HG03460 (cell line): ENCODE results near the gene RPS19BP1.
"Not testable (repeated sequence)": the region's sequence is repeated elsewhere in the genome, so short reads cannot be mapped to it uniquely, and the experiment has no call there.

ENCODE experiments used
- ATAC-seq: cut with Tn5 transposase; IDR thresholded peaks from one replicate; pipeline ENCODE4 v1.9.1; 2021; ENCODE audit not compliant: unreplicated experiment

The RPS19BP1 gene

DNA sequence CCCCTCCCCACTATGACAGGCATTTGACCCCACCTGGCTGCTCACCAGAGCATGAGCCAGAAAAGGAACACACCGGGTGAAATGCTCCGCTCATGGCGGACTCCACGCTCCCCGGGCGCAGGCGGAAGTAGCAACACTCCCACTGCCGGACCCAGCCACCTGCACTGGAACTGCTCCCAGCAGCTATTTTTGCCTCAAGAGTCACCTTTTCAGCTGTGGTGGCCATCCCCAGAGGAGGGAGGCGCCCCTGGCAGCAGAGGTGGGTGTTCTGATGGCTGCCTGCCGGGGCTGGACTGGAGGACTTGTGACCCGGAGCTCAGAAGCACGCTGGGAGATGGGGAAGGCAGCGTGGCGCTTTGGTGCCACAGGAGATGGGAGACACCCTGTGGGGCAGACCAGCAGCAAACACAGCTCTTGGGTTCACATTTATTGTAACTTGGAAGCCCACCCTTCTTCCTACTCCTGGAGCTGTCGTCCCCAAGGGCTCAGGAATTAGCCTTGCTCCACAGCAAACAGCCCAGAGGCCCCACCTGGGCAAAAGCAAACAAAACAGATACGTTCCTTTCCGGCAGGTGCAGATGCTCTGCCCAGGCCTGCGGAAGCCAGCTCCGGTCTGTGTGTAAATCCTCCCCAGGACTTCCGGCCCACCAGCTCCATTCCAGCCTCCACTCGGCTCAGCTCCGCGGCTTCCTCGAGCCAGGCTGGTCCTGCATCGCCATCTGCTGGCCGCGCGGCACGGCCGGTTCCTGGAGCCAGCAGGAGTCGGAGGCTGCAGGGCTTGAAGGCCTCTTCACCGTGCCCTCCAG, 3.7 kb downstream of the RPS19BP1 start:
- no peak for ATAC-seq

DNA sequence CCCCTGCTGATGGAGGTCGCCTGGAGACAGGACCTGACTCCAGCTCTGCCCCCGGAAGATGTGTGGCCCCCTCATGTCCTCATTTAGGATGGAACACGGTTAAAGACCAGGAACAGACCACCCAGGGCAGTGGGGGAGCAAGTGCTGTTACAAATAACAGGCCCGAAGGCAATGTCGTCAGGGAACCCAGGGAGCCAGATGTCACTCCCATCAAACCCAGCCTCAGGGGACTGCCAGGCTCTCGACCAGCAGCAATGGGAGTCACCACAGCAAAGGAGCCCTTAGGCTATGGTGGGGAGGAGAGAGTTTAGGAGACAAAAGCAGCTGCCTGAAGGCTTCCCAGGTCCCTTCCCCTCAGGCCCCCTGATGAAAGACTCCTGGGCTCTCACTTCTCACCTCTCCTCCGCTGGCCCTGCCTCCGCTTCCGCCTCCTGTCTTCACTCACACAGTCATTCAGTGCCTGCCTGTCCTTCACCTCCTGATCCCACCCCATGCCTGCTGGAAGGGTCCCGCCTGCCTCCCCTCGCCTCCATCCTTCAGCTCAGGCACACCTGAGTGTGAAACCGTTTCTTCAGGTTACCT, 4.4 kb downstream of the RPS19BP1 start:
- ATAC-seq: no peak

DNA sequence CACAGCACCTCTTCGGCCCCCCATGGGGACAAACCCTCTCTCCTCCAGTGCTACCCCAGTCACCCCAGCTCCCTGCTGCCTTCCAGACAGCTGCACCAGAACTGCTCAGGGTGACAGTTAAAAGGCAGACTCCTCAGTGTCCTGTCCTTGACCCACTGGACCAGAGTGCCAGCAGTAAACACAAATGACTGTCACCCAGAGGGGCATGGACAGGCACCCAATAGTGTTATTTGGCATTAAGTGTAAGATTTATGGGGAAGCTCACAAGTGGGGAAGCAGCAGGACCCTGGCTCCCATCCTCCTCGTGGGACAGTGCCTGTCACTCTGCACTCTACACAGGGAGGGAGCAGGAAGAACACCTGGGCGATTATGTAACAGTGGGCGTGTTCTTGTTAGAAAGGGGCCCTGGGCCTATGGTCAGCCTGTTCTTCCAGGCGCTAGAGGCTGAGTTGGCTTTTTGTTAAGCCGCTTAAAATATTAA, 5.0 kb downstream of the RPS19BP1 start:
- no peak for ATAC-seq

DNA sequence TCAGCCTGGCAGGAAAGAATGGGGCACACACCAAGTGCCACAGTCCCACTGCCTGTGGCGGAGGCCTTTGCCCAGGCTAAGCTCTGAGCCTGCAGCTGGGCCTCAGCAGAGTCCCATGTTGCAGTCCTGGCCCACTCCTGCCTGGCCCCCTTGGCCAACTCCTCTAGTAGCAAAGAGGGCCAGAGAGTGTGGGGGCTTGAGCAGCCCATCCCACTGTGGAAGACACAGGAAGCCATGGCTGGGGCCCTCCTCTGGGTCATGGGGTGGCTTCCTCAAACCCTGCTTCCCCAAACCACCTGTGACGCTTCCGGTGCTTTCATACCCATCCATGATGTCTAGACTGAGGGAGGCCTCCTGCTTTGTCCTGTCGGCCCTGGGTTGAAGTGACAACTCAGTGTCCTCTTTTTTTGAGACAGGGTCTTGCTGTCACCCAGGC, 5.8 kb downstream of the RPS19BP1 start:
- ATAC-seq: no peak

DNA sequence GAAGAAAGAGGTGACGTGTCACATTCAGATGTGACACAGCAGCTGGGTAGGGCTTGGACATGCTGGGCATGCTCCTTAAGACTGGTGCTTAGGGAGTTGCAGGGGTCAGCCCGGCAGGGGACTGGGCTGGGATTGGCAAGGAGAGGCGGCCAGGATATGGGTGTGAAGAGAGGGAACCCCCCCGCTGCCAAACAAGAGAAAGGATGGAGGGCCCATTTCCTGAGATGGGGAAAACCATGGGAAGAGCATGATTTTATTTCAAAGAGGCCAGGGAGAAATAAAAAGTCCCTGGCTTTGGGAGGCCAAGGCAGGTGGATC, 6.9 kb downstream of the RPS19BP1 start:
- no peak for ATAC-seq

DNA sequence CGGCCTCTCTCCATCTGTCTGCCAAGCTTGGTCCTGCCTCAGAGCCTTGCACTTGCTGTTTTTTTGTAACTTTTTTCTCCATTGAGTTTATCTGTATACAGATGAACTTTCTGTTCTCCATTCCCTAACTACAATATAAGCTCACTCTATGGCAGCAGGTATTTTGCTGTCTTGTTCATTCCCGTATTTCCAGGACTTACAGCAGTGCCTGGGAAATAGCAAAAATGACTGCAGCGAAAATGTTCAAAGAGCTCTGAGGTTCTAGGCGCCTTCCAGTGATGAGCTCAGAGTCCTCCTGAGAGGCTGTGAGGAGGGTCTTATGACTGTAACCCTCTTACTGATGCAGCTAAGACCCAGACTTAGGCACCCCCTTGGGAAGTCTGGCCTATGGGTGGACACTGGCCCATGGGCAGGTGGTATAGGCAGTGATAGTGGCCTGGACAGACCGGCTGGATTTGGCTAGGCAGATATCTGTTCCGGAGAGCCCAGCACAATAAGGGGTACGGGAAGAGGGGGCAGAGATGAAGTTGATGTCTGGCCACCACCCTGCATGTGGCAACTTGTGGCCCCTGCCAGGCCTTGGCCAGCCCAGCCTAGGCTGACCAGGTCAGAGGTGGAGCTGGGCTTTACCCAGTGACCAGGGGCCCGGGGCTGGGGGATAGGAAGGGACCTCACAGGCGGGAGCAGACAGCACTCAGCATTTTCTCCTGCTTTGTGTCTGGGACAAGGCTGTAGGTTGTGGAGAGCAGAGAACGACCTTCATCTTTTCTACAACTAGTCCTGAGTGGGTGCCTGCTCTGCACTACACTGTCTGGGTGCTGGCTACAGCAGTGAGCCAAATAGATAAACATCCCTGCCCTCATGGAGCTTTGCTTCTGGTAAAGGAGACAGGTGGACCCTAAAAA, 7.5 kb downstream of the RPS19BP1 start:
- ATAC-seq: no peak

DNA sequence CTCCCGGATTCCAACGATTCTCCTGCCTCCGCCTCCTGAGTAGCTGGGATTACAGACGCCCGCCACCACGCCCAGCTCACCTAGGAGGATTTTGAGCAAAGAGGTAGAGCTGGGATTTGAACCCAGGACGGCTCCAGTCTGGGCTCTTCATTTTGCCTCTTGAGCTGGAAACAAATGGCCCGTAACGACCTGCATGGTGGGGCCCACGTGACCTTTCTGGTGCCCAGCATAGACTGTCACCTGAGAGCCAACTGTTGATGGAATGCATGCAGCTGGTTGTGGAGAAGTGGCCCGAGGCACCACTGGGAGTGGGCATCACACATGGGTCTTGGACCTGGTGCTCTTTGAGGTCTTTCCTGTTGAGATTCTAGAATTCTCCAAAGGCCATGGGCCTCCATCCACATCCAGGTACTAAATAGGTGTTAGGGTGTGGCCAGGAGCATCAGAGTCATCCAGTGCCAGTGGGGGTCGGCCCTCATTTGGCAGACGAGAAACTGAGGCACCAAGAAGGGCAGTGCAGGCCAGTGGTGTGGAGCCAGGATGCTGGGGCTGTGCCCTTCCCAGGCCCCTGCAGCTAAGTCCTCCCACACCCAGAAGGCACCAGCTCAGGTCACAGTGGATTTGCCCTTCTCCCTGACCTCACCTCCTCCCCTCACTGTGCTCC, 8.3 kb downstream of the RPS19BP1 start:
- ATAC-seq: no peak

DNA sequence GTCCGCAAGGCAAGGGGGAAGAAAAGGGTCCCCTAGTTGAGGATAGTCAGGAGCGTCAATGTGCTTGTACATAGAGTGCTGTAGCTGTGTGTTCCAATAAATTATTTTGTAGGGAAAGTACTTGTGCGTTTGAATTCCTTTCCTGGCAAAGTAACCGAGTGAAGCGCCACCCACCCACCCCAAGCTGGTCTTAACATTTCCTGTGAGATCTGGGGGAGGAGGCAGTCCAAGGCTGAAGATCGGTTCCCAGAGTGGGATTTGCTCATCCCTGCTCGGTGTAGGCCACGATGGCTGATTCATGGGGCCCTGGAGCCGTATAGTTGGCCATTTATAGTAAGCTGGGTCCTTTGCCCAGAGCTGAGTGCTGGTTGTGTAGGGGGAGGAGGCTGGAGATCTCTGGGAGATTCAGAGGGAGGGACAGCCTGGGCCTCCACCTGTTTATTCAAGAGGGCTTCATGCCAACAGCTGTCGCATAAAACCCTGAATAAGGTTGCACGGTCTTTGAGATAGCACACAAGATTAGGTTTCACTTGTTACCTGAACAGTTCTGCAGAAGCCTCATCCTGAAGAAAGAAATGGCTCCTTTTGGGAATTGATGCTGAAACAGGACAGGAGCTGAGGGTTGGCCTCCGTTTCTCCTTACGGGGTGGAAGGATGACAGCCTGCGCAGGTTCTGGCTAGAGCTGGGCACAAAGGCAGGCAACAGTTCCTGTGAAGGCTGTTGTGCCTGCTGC, 9.8 kb downstream of the RPS19BP1 start:
- ATAC-seq: no peak

DNA sequence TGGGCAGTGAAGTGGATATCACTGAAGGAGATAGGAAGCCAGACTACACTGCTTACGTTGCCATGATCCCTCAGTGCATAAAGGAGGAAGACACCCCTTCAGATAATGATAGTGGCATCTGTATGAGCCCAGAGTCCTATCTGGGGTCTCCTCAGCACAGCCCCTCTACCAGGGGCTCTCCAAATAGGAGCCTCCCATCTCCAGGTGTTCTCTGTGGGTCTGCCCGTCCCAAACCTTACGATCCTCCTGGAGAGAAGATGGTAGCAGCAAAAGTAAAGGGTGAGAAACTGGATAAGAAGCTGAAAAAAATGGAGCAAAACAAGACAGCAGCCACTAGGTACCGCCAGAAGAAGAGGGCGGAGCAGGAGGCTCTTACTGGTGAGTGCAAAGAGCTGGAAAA, 10.5 kb downstream of the RPS19BP1 start:
- ATAC-seq: not testable (repeated sequence)

DNA sequence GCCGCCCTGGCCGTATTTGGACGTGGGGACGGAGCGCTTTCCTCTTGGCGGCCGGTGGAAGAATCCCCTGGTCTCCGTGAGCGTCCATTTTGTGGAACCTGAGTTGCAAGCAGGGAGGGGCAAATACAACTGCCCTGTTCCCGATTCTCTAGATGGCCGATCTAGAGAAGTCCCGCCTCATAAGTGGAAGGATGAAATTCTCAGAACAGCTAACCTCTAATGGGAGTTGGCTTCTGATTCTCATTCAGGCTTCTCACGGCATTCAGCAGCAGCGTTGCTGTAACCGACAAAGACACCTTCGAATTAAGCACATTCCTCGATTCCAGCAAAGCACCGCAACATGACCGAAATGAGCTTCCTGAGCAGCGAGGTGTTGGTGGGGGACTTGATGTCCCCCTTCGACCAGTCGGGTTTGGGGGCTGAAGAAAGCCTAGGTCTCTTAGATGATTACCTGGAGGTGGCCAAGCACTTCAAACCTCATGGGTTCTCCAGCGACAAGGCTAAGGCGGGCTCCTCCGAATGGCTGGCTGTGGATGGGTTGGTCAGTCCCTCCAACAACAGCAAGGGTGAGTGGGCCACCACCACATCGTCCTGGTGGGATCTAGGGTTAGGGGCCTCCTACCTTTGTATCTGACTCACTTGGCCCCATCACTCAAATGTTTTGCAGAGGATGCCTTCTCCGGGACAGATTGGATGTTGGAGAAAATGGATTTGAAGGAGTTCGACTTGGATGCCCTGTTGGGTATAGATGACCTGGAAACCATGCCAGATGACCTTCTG, 11.3 kb downstream of the RPS19BP1 start:
- ATAC-seq: peak; percentile 14

DNA sequence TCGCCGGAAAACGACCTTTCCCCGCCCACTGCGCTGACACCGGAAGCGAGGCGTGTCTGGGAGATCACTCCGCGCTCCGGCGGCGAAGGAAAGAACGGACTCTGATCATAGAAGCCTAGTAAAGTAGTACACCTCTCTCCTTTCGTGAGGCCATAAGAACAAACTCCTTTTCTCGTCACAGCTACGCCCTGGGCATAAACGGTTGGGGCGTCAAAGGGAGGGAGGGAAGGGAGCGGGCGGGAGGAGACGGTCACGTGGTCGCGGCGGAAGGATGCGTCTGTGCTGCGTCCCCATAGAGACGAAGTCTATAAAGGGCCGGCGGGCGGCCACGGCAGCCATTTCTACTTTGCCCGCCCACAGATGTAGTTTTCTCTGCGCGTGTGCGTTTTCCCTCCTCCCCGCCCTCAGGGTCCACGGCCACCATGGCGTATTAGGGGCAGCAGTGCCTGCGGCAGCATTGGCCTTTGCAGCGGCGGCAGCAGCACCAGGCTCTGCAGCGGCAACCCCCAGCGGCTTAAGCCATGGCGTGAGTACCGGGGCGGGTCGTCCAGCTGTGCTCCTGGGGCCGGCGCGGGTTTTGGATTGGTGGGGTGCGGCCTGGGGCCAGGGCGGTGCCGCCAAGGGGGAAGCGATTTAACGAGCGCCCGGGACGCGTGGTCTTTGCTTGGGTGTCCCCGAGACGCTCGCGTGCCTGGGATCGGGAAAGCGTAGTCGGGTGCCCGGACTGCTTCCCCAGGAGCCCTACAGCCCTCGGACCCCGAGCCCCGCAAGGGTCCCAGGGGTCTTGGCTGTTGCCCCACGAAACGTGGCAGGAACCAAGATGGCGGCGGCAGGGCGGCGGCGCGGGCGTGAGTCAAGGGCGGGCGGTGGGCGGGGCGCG, 12.1 kb downstream of the RPS19BP1 start, which contains the start of gene ATF4:
ATF4 (plus strand) TSS at position 337 of the 880 bp plus-strand sequence. CDS start 884 bp downstream, outside the sequence.
- ATAC-seq: peak; percentile 43

DNA sequence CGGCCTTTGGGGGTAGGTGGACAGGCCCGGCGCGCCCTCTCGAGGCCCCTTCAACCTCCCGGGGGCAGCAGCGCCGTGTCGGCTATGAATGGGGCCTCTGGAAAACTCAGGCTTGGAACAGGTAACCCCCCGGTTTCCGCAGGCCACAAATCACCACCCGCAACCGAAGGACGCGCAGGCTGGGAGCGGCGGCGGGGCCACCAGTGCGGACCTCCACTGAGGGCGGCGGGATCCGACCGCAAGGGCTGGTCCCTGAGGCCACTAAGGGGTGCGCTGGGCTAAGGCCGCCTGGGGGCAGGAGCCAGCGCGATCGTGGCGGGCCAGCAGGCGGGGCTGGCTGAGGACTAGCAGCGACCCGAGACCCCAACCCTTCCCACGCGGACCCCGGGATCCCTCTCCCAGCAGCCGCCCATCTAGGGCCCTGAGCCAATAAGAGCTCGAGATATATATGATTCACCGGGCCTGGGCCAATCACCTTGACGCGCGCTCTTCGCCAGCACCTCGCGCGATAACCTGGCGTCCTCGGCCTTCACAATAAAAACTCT, 12.8 kb downstream of the RPS19BP1 start:
- ATAC-seq: peak; percentile 74

DNA sequence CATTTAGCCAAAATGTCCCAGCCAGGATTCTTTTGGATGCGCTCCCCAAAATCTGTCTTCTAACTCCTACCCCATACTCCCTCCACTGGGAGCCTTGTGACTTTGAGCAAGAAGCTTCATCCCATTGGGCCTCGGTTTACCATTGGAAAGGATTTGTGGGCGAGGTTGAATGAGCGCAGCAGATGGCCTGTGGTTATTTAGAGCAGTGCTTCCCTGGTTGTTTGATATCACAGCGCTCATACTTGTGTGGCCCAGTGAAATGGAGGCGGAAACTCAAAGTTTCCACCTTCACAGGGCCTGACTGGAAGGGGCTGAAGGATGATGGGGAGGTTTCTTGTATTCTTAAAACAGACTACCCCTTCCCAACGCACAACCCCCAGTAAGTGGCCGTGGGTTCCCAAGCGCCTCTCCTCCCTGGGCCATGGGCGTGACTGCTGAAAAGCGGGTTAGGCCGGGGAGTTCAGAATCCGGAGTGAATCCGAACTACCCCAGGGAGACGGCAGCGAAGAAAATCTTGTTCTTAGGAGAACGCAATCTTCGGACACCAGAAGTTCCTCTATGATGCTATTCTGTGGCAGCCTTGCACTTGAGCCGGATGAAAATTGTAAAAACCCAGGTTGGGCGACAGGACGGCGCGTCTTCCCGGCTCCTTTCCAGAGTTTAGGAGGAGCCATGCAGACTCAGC, 13.4 kb downstream of the RPS19BP1 start:
- no peak for ATAC-seq

DNA sequence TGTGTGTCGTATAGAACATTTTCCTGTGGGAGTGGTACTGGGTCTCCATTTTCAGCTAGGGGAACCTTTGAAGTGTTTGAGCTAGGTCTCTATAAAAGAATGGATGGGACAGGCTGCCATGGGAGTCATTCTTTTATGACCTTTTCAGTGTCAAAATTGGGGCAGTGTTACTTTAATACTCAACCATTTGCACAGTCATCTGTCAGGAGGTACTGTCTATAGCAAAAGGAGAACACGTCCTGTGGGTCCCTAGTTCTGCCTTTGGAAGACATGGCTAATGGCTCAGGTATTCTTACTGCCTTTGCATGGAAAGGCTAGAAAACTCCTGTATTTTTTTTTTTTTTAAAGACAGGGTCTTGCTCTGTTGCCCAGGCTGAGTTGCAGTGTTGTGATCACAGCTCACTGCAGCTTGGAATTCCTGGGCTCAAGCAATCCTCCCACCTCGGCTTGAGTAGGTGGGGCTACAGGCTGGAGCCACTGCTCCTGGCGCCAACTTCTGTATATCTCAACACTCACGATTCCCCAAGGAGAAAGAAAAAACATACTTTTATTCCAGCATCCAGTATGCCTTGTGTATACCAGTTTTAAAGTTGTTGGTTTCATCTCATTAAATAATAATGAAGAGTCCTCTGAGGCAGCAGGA, 14.3 kb downstream of the RPS19BP1 start:
- no peak for ATAC-seq

DNA sequence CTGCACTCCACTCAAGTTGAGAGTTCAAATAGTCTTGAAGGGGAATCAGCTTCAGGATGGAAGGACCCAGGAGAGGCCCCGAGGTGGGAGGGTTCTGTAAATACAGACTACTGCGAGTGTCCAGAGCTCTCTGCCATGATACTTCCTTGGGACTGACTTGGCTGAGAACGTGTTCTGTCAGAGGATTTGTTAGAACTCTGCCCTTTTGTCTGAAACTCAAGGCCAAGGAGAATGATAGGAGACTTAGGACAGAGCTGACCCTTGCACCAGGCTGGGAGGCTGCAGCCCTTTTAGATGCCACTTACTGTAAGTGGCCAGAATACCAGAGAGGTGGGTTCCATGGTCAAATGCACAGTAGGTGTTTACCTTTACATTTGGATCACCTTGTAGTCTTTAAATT, 15.1 kb downstream of the RPS19BP1 start:
- no peak for ATAC-seq

DNA sequence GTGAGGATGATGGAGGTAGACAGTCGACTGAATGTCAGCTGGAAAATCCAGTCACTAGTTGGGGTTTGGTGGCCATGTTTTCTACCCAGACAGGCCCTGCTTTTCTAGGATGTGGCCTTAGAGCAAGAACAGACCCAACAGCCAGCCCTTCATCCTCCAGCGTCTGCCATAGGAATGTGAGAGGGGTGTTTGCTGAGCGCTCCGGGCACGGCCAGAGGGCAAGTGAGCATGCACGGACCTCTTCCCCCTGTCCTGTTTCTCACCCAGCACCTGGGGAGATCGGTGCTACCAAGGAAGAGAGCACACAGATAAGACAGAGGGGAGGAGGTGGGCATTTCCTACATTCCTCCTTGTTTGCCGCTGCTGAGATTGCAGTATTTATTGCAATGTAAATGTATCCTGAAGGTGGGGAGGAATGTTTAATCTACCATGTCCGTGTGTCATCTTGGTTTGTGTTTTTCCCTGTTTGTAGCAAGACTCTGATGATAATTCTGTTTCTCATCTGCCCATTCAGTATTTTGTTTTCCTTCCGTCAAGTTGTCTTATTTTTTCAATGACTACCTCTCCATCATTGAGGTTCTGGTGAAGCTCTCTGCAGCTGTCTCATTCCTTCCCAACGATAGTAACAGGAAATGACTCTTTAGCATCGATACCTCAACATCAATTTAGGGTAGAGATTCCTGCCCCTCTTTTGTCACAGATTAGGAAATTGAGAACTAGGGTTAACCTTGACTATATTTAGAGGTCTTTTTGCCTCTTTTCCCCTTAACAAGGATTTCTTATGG, 17.1 kb downstream of the RPS19BP1 start:
- no peak for ATAC-seq
